ENCODE data around the gene PNPLA7. TPM values are rescaled to one million over a fixed set of nuclear protein-coding genes. Genes with fewer than 3 reads are reported as not detected.

Gene PNPLA7
- total and polyA plus RNA-seq, 4 donors = 0.79 to 8.9 (median 7.7) TPM

DNA sequence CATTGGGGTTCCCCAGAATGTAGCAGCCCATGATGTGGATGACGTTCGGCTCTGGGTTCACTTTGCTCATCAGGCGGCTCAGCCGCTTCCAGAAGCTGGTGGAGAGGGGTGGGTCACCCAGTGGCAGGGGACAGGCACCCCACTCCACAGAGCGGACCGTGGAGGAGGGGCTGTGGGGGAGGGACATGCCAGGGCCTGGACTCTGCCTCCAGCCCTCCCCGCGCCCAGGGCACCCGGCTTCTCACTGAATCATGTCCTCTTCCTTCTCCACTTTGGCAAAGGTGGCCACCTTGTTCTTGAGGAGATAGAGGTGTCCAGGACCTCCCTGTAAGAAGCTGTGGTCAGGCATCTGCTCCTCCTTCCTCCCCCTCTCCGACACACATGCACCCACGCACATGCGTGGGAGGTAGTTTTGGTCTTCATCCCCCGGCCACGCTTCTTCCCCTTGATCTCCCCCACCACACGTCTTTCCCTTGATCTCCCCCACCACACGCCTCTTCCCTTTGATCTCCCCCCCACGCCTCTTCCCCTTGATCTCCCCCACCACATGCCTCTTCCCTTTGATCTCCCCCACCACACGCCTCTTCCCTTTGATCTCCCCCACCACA is 100.2 kb downstream of the PNPLA7 start:
- no peak for ATAC-seq (ENCODE audit: insufficient read depth, low FRiP score)
- peaks cover 0 to 10% (median 0%) of the 10 kb centered on the region in 4 donors for H3K36me3 ChIP-seq (ENCODE audit: control insufficient read depth in 4 of 4, insufficient read depth in 4 of 4, low read length in 4 of 4)
- peaks cover 0 to 3% (median 0%) of the 10 kb centered on the region in 4 donors for H3K9me3 ChIP-seq (ENCODE audit: control insufficient read depth in 4 of 4, insufficient read depth in 3 of 4, low read length in 3 of 4)
- peaks cover 0 to 25% (median 6%) of the 10 kb centered on the region in 5 donors for H3K4me1 ChIP-seq (ENCODE audit: control insufficient read depth in 5 of 5, insufficient read depth in 5 of 5, low read length in 5 of 5)
- H3K27me3 ChIP-seq (ENCODE audit: control insufficient read depth in 3 of 3, insufficient read depth in 3 of 3, low read length in 2 of 3) = no peaks in the 10 kb centered on the region
- H3K9ac ChIP-seq (ENCODE audit: insufficient read depth in 1 of 2, low read length in 2 of 2) = no peak overlapping the region
- H3K4me3 ChIP-seq = no peak overlapping the region
- no peak overlapping the region for H3K27ac ChIP-seq (ENCODE audit: low read depth in 1 of 2, low read length in 1 of 2)
- no peak for DNase-seq
- WGBS, 2 donors = 78 to 84% methylated on average over 18 of the region's 18 CpGs
- TF ChIP-seq, protein P1, sequence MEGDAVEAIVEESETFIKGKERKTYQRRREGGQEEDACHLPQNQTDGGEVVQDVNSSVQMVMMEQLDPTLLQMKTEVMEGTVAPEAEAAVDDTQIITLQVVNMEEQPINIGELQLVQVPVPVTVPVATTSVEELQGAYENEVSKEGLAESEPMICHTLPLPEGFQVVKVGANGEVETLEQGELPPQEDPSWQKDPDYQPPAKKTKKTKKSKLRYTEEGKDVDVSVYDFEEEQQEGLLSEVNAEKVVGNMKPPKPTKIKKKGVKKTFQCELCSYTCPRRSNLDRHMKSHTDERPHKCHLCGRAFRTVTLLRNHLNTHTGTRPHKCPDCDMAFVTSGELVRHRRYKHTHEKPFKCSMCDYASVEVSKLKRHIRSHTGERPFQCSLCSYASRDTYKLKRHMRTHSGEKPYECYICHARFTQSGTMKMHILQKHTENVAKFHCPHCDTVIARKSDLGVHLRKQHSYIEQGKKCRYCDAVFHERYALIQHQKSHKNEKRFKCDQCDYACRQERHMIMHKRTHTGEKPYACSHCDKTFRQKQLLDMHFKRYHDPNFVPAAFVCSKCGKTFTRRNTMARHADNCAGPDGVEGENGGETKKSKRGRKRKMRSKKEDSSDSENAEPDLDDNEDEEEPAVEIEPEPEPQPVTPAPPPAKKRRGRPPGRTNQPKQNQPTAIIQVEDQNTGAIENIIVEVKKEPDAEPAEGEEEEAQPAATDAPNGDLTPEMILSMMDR (IDR thresholded peaks at IDR 0.05; ENCODE audit: control extremely low read depth, extremely low read depth) = no peak

DNA sequence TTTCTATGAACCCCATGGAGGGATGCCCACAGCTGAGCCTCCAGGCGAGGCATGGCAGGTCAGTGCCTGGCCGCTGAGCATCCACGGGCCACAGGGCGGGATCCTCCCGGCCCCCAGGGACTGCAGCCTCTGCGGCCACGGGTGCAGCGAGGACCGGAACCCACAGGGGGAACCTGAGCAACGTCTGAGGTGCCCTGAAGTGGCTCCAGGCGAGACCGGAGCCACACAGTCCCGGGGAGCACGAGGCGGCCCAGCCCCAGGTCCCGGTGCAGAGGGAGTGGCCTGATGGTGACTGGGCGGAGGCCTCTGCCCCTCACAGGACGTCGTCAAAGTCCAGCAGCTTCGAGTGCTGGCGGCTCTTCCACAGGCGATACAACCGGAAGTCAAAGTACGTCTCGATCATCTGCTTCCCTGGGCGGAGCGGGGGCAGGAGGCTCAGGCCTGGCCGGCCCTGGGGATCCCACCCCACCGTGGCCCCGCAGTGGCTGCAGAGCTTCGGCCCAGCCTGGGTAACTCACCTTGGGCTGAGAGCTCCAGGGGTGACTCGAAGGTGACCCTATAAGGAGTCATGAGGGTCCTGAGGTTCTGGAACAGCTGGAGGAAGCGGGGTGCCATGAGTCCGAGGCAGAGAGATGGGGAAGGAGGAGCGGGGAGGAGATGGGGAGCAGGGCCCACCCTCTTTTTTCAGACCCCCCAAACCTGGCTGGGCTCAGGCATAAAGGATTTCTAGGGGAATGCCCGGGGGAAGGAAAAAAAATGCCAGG is 100.9 kb downstream of the PNPLA7 start:
- Histone ChIP-seq H3K36me3 (ENCODE audit: control insufficient read depth in 4 of 4, insufficient read depth in 4 of 4, low read length in 4 of 4) (peaks cover 0 to 10% (median 0%) of the 10 kb centered on the region in 4 donors), H3K4me3 (no peak overlapping the region), H3K9me3 (ENCODE audit: control insufficient read depth in 4 of 4, insufficient read depth in 3 of 4, low read length in 3 of 4) (peaks cover 0 to 3% (median 0%) of the 10 kb centered on the region in 4 donors), H3K4me1 (ENCODE audit: control insufficient read depth in 5 of 5, insufficient read depth in 5 of 5, low read length in 5 of 5) (peaks cover 0 to 18% (median 5%) of the 10 kb centered on the region in 5 donors), H3K27me3 (ENCODE audit: control insufficient read depth in 3 of 3, insufficient read depth in 3 of 3, low read length in 2 of 3) (no peaks in the 10 kb centered on the region), H3K9ac (ENCODE audit: insufficient read depth in 1 of 2, low read length in 2 of 2) (no peak overlapping the region), H3K27ac (ENCODE audit: low read depth in 1 of 2, low read length in 1 of 2) (no peak overlapping the region)
- ATAC-seq (ENCODE audit: insufficient read depth, low FRiP score) = no peak
- TF ChIP-seq, protein P1 (IDR thresholded peaks at IDR 0.05; ENCODE audit: control extremely low read depth, extremely low read depth) = no peak
- WGBS, 2 donors = 89 to 91% methylated on average over 36 of the region's 36 CpGs
- no peak for DNase-seq

DNA sequence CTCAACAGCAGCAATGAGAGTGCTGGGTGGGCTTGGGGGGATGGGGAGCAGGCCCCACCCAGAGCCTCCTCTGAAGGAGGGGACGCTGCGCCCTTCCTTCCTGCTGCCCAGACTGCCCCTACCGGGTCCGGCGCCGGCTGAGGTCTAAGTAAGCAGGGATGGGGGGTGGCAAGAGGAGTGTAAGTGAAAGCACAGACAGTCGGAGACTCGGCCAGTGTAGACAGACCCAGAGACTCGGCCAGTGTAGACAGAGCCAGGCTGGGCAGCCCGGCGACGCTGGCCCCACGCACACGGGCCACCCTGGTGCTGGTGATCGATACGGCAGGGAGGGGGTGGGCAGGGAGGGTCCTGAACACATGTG is 101.6 kb downstream of the PNPLA7 start:
- ATAC-seq (ENCODE audit: insufficient read depth, low FRiP score) = no peak
- WGBS, 2 donors = 91 to 93% methylated on average over 16 of the region's 16 CpGs
- TF ChIP-seq, protein P1 (IDR thresholded peaks at IDR 0.05; ENCODE audit: control extremely low read depth, extremely low read depth) = no peak
- no peak for DNase-seq
- no peak overlapping the region for H3K27ac ChIP-seq (ENCODE audit: low read depth in 1 of 2, low read length in 1 of 2)
- H3K9me3 ChIP-seq (ENCODE audit: control insufficient read depth in 4 of 4, insufficient read depth in 3 of 4, low read length in 3 of 4) = peaks cover 0 to 3% (median 0%) of the 10 kb centered on the region in 4 donors
- no peaks in the 10 kb centered on the region for H3K27me3 ChIP-seq (ENCODE audit: control insufficient read depth in 3 of 3, insufficient read depth in 3 of 3, low read length in 2 of 3)
- peaks cover 0 to 18% (median 4%) of the 10 kb centered on the region in 5 donors for H3K4me1 ChIP-seq (ENCODE audit: control insufficient read depth in 5 of 5, insufficient read depth in 5 of 5, low read length in 5 of 5)
- H3K36me3 ChIP-seq (ENCODE audit: control insufficient read depth in 4 of 4, insufficient read depth in 4 of 4, low read length in 4 of 4) = peaks cover 0 to 10% (median 0%) of the 10 kb centered on the region in 4 donors
- H3K9ac ChIP-seq (ENCODE audit: insufficient read depth in 1 of 2, low read length in 2 of 2) = no peak overlapping the region
- no peak overlapping the region for H3K4me3 ChIP-seq

Measured in lung (tissue), 12 donors.